HG03521 (cell line): ENCODE data around the gene THAP4.
A peak's percentile ranks its signal among the peaks of the same experiment; 100 is the strongest.

Source experiments
- ATAC-seq: cut with Tn5 transposase; IDR thresholded peaks from one replicate; pipeline ENCODE4 v1.9.1; 2021; ENCODE audit warnings: mild to moderate bottlenecking, moderate library complexity; ENCODE audit not compliant: unreplicated experiment

Gene THAP4, protein sequence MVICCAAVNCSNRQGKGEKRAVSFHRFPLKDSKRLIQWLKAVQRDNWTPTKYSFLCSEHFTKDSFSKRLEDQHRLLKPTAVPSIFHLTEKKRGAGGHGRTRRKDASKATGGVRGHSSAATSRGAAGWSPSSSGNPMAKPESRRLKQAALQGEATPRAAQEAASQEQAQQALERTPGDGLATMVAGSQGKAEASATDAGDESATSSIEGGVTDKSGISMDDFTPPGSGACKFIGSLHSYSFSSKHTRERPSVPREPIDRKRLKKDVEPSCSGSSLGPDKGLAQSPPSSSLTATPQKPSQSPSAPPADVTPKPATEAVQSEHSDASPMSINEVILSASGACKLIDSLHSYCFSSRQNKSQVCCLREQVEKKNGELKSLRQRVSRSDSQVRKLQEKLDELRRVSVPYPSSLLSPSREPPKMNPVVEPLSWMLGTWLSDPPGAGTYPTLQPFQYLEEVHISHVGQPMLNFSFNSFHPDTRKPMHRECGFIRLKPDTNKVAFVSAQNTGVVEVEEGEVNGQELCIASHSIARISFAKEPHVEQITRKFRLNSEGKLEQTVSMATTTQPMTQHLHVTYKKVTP

DNA sequence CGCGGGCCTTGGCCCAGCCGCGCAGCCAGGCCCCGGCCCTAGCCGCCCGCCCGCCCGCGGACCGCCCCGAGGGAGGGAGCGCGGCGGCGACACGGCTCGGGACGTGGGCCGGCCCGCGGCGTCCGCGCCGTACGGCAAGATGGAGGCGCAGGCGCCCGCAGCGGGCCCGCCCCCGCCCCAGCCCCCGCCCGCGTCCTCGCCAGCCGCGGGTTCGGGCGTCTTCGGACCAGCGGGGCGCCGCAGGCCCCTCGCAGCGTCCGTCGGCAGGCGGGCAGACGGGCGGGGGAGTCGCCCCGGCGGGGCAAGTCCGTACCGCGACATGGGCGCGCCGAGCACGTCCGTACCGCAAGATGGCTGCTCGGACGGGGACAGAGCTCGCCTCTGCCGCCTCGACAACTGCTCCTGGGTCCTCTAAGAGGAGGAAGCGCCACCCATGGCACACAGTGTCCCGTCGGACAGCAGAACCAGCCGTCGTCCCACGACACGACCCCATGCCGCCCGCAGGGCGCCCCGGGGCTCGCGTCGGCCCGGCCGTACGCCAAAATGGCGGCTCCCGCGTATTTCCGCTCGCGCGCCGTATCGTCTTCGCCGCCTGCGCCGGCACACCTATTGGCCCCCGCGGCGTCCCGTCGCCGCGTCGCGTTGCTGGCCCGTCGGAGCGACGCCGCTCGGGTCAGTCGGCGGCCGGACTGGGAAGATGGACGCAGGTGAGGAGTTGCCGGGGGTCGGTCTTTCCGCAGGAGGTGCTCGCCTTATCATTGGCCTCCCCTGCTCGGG is at the start of gene THAP4, which contains the start of gene ATG4B:
Gene THAP4, minus strand, starts transcription at position 141 of the 777 bp plus-strand sequence. CDS start 141 bp downstream, outside the sequence.
Gene ATG4B, plus strand, starts transcription at position 676 of the 777 bp plus-strand sequence. Its CDS starts 22 bp downstream, at position 698.
- peak; percentile 66 for ATAC-seq

DNA sequence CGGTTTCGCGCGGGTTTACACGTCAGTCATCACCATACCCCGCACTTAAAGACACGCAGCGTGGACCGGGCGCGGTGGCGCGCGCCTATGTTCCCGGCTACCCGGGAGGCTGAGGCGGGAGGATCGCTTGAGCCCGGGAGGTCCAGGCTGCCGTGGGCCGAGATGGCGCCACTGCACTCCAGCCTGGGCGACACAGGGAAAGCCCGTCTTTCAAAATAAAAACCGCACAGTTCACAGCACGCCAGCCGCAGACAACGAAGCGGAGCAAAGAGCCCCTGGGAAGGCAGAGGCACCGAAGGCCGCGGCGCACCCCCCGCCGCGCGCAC is 49.3 kb upstream of the THAP4 start:
- ATAC-seq: peak; percentile 5

DNA sequence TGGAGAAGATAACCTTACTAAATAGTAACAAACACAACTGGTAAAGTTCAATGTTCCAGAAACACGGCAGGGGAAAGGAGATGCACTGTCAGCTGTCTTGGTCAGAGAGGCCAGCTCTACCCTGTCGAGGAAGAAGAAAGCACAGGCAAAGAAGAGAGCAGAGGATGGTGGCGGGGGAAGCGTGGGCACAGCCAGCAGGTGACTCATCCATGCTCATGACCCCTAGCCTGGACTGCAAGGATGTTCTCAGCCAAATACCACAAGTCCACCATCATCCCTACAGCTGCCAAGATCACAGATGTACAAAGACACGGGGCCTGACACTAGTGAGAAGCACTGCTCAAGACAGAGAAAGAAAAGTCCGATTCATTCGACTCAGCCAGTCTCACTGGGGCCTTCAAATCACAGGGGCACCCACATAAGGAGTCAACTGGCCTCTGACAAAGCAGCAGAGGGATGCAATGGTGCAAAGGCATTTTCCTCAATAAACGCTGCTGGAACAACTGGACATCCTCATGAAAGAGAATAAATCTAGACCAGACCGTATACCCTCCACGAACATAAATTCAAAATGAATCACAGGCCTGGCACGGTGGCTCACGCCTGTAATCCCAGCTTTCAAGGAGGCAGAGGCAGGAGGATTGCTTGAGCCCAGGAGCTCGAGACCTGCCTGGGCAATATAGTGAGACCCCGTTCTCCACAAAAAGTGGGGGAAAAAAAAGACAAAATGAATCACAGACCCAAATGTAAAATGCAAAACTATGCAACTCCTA is 44.1 kb upstream of the THAP4 start:
- no peak for ATAC-seq

DNA sequence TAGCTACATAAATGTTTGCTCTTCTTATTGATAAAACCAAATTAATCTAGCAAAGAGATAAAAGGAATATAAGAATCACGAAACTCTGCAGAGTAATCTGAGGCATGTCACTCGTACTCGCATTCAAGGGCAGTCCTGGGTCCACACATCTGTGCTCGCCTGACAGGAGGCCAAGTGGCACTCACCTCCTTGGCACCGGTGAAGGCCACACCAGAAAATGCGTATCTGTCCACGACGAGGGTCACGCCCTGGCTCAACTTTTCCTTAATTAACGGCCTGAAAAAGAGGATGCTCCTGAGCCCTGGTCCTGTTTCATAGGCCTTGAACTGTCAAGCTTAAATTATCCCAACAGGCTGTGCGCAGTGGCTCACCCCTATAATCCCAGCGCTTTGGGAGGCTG is 43.1 kb upstream of the THAP4 start:
- no peak for ATAC-seq

DNA sequence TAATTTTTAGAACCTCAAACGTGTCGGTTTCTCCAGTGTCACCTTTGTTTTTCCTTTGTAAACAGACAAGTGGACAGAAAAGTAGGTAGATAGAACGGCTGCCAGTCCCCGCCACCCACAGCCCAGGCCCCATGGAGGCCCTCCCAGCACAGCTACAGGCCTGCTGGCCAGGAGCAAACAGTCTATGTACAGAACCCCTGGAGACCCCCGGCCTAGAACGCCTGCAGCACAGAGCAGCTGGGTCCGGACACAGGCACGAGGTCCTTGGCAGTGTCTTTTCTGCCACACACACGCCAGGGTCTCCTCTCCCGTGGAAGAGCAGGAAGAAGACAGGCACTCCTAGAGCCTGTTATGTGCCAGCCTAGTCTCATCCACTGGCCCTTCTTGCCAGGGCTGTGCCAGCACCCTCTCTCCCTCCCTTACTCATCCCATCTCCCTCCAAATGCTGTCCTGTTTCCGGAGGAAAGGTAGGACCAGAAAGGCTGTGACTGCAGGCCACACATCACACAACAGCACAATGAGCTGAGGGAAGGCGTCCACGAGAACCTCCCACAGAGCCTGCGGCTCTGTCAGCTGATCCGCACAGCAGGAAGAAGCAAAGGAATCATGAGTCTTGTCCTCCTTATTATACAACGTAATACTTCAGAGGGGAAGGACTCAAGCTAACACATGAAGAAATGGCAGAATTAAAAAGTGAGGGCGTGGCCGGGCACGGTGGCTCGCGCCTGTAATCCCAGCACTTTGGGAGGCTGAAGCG is 42.0 kb upstream of the THAP4 start:
- ATAC-seq: no peak

DNA sequence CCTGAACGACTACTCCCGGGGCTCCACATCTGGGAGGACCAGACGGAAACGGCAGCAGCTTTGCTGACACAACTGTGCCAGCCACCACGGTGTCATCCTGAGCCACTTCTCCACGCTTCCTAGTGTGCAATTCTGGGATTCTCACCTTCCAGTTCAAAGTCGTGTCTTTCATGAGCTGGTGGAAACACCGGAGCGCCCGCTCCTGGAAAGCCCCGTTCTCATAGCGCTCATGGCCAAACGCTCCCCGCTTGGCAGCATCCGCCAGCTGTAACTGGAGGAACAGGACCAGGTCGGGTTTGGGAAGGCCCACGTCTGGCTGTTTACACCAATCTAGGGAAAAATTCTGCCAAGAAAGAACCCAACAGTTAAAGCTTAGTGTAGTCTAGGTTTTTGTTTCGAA is 41.3 kb upstream of the THAP4 start:
- no peak for ATAC-seq

DNA sequence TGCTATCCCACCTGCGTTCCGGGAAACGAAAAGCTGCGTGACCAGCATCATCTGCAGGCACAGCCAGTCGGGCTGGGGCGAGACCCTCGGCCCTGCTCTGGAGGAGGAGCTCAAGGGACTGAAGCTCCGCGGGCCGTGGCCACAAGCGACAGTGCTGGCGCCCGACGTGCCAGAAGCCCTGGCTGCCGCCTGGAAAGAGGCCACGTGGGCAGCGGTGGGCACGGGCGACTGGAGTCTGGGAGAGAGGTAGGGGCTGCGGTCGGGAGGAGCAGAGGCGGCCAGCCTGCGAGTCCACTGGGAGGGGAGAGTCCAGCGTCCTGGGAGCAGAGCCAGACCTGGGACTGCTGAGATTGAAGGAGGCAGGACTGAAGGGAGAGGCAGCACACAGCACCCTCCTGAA is 40.4 kb upstream of the THAP4 start:
- ATAC-seq: no peak

DNA sequence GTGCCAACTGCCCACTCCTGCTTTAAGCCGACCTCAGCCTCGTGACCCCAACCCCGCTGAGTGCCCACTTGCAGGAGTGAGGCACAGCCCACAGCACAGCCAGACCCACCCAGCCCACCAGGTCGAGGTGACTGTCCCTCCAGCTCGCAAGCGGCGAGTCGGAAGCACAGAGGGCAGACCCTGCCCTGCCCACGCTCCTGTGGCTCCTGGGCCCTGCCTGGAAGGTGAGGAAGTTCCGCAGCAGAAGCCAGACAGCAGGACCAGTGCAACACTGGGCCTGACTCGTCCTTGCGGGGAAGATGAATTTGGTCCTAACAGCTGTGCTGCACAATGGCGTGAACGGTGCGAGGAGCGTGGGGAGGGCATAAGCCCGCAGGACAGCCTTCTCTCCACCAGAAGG is 39.7 kb upstream of the THAP4 start:
- ATAC-seq: no peak

DNA sequence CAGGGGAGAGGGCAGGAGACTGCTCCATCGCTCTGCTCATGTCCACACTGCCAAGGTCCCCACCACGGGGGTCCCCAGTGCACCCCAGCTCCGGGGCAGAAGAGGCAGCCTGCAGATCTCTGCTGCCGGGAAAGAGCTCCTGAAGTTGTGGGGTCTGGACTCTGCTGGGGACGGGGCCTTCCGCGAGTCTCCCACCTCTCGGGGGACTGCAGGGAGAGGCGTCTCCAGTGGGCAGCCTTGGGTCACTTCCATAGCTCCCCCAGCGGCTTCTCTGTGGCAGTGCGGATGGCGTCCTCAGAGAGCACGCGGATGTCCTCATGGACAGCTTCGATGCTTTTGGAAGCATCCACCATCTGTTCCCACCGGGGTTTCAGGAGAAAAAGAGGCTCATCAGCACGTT is 38.9 kb upstream of the THAP4 start:
- ATAC-seq: no peak

DNA sequence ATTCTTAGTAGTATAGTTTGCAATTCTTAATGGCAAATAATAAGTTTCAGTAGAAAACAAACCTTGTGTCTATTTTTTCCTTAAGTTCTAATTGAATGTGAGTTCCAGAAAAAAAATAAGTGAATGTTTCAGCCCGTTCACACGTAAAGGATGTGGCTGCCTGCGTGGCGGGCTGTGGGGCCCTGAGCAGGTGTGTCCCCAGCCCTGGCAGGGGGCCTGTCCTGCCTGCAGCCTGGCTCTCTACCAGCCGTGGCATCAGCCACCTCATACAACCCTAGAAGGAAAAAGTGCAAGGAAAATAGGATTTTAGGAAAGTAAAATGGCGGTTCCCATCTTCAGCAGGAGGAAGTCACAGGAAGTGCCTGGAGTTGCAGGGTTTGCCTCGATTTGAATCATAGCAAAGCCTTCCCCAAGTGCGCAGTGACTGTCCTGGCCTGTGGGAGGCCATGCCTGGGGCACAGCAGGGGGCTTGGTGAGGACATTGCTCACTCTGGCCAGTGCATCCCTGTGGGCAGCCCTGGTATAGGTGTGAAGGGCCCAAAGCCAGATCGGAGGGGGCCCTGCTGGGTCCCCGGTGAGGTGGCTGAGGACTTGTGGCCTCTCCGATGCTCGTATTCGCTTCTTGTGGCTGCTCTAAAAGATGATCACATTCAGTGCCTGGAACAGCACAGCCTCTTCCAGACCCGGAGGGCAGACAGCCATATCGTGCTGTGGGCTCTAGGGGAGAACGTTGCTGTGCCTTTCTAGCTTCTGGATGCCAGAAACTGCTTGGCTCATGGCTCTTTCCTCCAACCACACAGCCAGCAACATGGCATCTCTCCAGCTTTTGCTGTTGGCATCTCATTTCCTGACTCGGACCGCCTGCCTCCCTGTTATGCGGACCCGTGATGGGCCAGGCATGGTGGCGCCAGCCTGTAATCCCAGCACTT is 37.1 kb upstream of the THAP4 start:
- ATAC-seq: no peak

DNA sequence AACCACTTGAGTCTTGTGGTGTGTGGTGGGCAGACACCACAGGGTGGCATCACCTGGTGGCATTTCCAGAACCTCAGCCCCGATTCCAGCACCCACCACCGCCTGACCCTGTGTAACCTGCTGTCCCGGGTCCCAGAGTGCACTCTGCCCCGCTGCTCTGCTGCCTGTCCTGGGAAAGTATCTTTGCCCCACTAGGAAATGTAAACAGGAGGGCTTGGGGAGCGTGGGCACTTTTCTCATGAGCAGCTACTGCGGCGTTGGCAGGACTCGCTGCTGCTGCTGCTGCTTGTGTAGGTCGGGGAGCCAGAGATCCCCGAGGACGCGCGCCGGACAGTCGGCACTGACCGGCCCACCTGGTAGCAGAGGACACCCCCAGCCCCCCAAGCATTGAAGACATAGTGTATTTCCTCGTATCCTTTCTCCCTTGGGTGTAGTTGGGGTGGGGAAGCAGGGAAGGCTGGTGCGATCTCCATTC is 36.3 kb upstream of the THAP4 start:
- ATAC-seq: no peak

DNA sequence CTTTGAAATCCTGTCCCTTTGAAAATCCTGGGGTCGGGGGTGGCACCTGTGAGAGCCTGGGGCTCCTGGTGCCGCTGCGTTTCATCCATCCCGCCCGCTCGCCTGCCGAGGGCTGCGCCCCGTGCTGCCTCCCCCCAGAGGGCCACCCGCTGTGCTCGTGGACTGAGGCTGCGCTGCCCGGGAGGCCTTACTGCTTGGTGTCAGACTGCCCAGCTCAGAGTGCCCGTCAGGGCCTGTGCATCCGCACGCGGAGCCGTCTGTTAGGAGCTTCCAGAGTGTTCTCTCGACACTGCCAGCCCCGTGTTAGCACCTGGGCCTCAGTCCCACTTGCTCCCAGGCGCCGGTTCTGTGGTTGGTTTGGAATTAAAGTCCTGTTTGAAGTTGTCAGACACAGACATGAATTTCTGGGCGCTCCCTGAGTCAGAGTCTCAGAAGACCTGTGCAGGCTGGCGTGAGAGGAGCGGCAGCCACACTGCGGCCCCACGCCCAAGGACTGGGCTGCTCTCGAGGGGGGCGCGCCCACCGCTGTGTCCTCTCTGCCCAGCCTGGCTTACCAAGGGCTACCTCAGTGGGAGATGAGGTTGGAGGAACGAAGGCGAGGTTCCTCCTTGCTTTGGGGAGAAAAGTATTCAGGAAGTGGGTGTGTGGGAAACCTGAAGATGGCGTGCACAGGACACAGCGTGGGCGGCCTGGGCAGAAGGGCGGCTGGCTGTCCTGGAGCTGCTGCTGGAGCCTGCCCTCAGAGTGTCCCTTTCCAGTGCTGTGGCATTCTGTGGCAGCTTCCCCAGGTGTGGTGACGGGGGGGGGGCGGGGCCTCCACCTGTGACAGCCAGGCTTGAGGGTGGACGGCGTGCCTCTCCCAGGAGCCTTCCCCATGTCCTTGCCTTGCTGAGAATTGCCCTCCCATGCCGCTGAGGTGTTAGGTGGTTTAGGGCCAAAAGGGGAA is 35.6 kb upstream of the THAP4 start:
- ATAC-seq: no peak

DNA sequence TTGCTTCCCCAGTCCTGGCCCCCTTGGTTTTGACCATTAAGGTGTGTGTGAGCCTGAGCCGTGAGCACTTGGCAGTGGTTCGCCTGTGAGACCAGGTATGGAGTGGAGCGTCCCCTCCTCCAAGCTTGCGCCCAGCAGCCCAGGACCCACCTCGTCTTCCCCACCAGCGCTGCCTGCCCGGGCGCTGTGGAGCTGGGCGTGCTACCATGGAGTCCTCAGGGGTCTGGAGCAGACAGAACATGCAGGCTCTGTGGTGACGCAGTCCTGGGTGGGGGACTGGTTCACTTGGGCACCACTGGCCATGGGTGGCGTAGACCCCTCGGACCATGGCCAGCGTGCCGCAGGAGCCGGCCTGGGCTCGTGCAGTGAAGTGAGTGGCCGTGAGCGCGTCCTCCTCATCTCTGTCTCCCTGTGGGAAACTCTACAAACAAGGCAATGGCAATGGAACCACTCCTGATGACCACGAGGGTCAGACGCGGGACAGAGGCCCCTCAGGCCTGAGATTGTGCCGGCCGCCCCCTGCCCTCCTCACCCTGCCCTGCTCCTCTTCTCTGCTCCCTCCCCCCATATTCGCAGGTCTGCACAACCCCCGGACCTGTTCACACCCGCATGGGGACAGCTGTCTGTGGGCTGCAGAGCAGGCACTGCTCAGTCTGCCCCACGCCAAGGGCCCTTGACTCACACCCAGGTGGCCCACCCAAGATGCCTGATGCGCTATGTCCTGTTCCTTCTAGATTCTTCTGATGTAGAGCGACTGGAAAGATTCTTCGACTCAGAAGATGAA is 34.7 kb upstream of the THAP4 start:
- no peak for ATAC-seq

DNA sequence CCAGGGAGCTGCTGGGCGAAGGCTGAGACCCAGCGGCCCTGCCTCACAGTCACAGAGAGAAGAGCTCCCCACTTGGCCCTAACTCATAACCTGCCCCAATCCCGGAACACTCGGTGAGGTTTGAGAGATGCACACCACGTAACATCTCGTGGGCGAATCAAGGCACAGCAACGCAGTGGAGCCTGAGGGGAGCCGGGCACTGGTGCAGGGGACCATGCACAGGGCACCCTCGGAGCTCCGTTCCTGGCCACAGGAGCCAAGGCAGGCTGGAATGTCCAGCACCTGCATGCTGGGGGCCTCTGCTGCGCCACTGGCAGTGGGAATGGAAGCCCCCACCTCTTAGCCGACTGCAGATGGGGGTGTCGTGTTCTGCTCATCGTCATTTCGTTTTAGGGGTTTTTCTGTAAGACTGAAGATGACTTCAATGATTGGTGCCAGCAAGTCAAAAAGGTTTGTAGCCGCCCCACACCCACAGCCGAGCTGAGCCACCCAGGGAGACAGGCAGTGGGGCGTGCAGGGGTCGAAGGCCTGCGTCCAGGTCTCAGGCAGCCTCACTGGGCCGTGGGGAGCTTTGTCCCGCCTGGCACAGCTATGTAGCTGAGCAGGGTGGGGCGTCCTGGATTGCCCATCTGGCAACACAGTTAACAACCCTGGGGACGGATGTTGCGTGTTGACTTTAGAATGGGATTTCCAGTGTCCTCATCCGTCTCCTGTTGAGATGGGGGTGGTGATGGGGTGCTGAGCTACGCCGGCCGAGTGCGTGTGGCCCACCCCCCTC is 33.6 kb upstream of the THAP4 start:
- ATAC-seq: no peak

DNA sequence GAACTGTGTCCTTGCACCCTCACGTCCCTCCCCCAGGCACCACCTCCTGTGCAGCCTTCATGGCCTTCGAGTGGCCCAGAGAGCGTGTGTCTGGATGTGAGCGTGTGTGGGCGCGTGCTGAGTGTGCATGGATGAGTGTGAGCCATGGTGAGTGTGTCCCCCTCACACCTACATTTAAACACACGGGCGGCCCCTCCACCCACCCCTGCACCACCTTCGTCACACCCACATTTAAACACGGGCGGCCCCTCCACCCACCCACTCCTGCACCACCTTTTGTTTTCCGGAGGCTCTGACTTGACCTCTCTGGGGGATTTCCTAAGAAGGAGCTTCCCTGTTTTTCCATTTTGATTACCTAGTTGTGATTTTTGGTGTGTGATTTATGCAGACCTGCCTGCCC is 31.9 kb upstream of the THAP4 start:
- ATAC-seq: no peak

DNA sequence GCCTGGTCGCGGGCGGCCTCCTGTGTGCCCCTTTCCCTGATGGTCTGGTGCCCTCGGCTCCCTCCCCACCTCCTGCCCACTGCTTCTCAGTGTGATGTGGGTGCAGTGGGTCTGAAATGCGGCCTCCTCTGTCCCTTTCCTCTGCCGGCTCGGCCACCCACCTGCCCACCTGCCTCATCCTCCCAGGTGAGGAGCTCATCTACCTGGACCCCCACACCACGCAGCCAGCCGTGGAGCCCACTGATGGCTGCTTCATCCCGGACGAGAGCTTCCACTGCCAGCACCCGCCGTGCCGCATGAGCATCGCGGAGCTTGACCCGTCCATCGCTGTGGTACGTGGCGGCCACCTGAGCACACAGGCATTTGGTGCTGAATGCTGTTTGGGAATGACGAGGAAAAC is 31.4 kb upstream of the THAP4 start:
- no peak for ATAC-seq
